Measurements from ENCODE around the gene CCDC78. TPM values are rescaled to one million over a fixed set of nuclear protein-coding genes. Genes with fewer than 3 reads are reported as not detected.

CCDC78 gene
- total RNA-seq, 1 experiment from 2014 or later: 22.9 TPM

- intact Hi-C loops (cut with micrococcal nuclease): no loop called here
- DNase-seq (ENCODE audit: low read depth, low spot score) (no peak), ATAC-seq (peak; percentile 9)
- peak overlapping the region; percentile 72 for H3K27ac ChIP-seq (ENCODE audit: low read depth, low read length)
- H3K27me3 ChIP-seq (ENCODE audit: insufficient read depth, low read length): no peaks in the 10 kb centered on the region
- peaks cover 19% of the 10 kb centered on the region; the same call in 1 of the 2 replicates for H3K79me2 ChIP-seq (ENCODE audit: insufficient read depth, low read length)
- H2AFZ ChIP-seq (ENCODE audit: low read depth, low read length, poor library complexity, severe bottlenecking): no peak overlapping the region
- H3K36me3 ChIP-seq (ENCODE audit: control insufficient read depth in 1 of 2, insufficient read depth in 2 of 2, low read length in 2 of 2): peaks cover 0 to 7% of the 10 kb centered on the region in 2 experiments; a peak in 1 of 4 replicates
- peak overlapping the region; percentile 85 for H3K9ac ChIP-seq (ENCODE audit: low read length)
- no TSS peak for BruUV-seq (replicated peaks)
- no peaks in the 10 kb centered on the region for H4K20me1 ChIP-seq (ENCODE audit: insufficient read depth)
- no peaks in the 10 kb centered on the region for H3K9me2 ChIP-seq (ENCODE audit: insufficient read depth)
- H3K4me1 ChIP-seq (ENCODE audit: control insufficient read depth in 1 of 2, insufficient read depth in 2 of 2, low read length in 2 of 2): peaks cover 10 to 41% of the 10 kb centered on the region in 2 experiments; a peak in 3 of 4 replicates
- ChIA-PET RAD21 (ENCODE audit: low non-redundant PET in 1 of 2, low total read pairs in 2 of 2, uncharacterized antibody in 2 of 2, unreplicated experiment in 2 of 2) (no interaction called here), CTCF (interaction anchor here (0.9 to 1.3 kb wide), 2 partner anchors 9 to 23 kb away, joined by 3 read pairs; partner anchors contain the start of gene STUB1), POLR2A (no interaction called here)
- TF ChIP-seq RAD21 (IDR thresholded peaks at IDR 0.05; ENCODE audit: low read depth) (no peak), CEBPB (IDR thresholded peaks at IDR 0.05; ENCODE audit: low read depth) (no peak), EZH2 (IDR thresholded peaks at IDR 0.05) (no peak), CBX3 (IDR thresholded peaks at IDR 0.05; ENCODE audit: low read depth) (no peak), TCF7L2 (IDR thresholded peaks at IDR 0.05; ENCODE audit: borderline replicate concordance, extremely low read depth, insufficient read depth, insufficient read length) (no peak), JUND (IDR thresholded peaks at IDR 0.05) (no peak), ATF3 (IDR thresholded peaks at IDR 0.05) (no peak), SRF (IDR thresholded peaks at IDR 0.05; ENCODE audit: low read depth) (no peak), SP1 (IDR thresholded peaks at IDR 0.05; ENCODE audit: low read depth) (no peak), POLR2AphosphoS5 (IDR thresholded peaks at IDR 0.05; ENCODE audit: low read depth, low read length) (no peak), CTCF (IDR thresholded peaks at IDR 0.05 in 2 of 3, conservative IDR thresholded peaks at IDR 0.05 in 1 of 3; ENCODE audit: borderline replicate concordance in 1 of 3, insufficient read depth in 1 of 3, low read depth in 2 of 3, low read length in 2 of 3) (no peak), FOSL1 (IDR thresholded peaks at IDR 0.05; ENCODE audit: low read depth) (no peak), YY1 (IDR thresholded peaks at IDR 0.05; ENCODE audit: extremely low read depth, insufficient replicate concordance, low read depth, low read length) (no peak), ZNF274 (IDR thresholded peaks at IDR 0.05; ENCODE audit: low read depth, low read length) (no peak)
- peak overlapping the region; percentile 87 to 92 for H3K4me3 ChIP-seq (replicated peaks in 1 of 2; ENCODE audit: low read depth in 1 of 2, low read length in 2 of 2)
- peak overlapping the region; percentile 95 for H3K4me2 ChIP-seq (ENCODE audit: low read length)
- no peaks in the 10 kb centered on the region for H3K9me3 ChIP-seq (ENCODE audit: control insufficient read depth in 1 of 2, insufficient read depth in 1 of 2, low read depth in 1 of 2, low read length in 2 of 2)
Observed at GRCh38 chr16:689175-689897, 36.9 kb downstream of the CCDC78 start.

Measured in HCT116 (cell line).